CD4-positive, alpha-beta memory T cell (primary cell): ENCODE measurements around the gene MAP2K7. TPM values are rescaled to one million over a fixed set of nuclear protein-coding genes. Genes with fewer than 3 reads are reported as not detected.
A peak's percentile ranks its signal among the peaks of the same experiment; 100 is the strongest.

Experiments used
- CTCF ChIA-PET: fragments of 350-600 bp; sonication (Branson Sonifier 250); formaldehyde crosslinking; loops from one replicate; lab custom pipeline; 2021; ENCODE audit warnings: inconsistent platforms; ENCODE audit not compliant: partially characterized antibody; lab: Charles Lee
- POLR2A ChIA-PET: fragments of 350-600 bp; sonication (Branson Sonifier 250); formaldehyde crosslinking; loops from one replicate; lab custom pipeline; 2021; ENCODE audit not compliant: partially characterized antibody; lab: Charles Lee
- DNase-seq, 5 donors: peaks; one replicate each; pipeline versions ENCODE4 v3.0.0 to v3.0.0-alpha.2; 2020 to 2022; ENCODE audit warnings: mixed read lengths in 1 of 5
- H3K27ac ChIP-seq: one replicate; pipeline ENCODE4 v1.7.0; 2013; ENCODE audit warnings: low read depth, low read length
- H3K27me3 ChIP-seq: 2 replicates; pipeline ENCODE4 v1.7.0; 2013; ENCODE audit warnings: mild to moderate bottlenecking, low read length, moderate library complexity; ENCODE audit not compliant: insufficient read depth
- H3K36me3 ChIP-seq: 2 replicates; pipeline ENCODE4 v1.7.0; 2013; ENCODE audit warnings: mild to moderate bottlenecking, low read length, moderate library complexity; ENCODE audit not compliant: insufficient read depth
- H3K4me1 ChIP-seq: 2 replicates; pipeline ENCODE4 v1.7.0; 2013; ENCODE audit warnings: mild to moderate bottlenecking, low read length, moderate library complexity; ENCODE audit not compliant: insufficient read depth
- H3K4me3 ChIP-seq, 2 donors: one replicate each; pipeline ENCODE4 v1.7.0; 2013; ENCODE audit warnings: low read length in 2 of 2, mild to moderate bottlenecking in 1 of 2
- H3K9me3 ChIP-seq, 2 donors: one replicate each; pipeline ENCODE4 v1.7.0; 2013; ENCODE audit warnings: low read length in 2 of 2, control low read depth in 1 of 2; ENCODE audit not compliant: control insufficient read depth in 1 of 2
- H3K27ac Mint-ChIP-seq, 7 donors: one replicate each; pipeline ENCODE4 v1.8.0; 2020 to 2021; ENCODE audit warnings: mixed read lengths in 7 of 7, mild to moderate bottlenecking in 6 of 7, inconsistent platforms in 3 of 7, moderate library complexity in 3 of 7
- H3K27me3 Mint-ChIP-seq, 2 donors: one replicate each; pipeline ENCODE4 v1.8.0; 2020 to 2021; ENCODE audit warnings: mixed read lengths in 2 of 2
- H3K36me3 Mint-ChIP-seq, 2 donors: one replicate each; pipeline ENCODE4 v1.8.0; 2020 to 2021; ENCODE audit warnings: mixed read lengths in 2 of 2, inconsistent platforms in 1 of 2, mild to moderate bottlenecking in 1 of 2
- H3K4me1 Mint-ChIP-seq, 4 donors: one replicate each; pipeline ENCODE4 v1.8.0; 2020 to 2021; ENCODE audit warnings: mixed read lengths in 4 of 4, mild to moderate bottlenecking in 1 of 4
- H3K4me3 Mint-ChIP-seq, 8 donors: one replicate each; pipeline ENCODE4 v1.8.0; 2020 to 2021; ENCODE audit warnings: mixed read lengths in 8 of 8, mild to moderate bottlenecking in 7 of 8, moderate library complexity in 6 of 8, inconsistent platforms in 3 of 8
- H3K9me3 Mint-ChIP-seq, 8 donors: one replicate each; pipeline ENCODE4 v1.8.0; 2020 to 2021; ENCODE audit warnings: mixed read lengths in 8 of 8, mild to moderate bottlenecking in 5 of 8, inconsistent platforms in 3 of 8, moderate library complexity in 1 of 8
- intact Hi-C: fragments of 100-400 bp; cut with micrococcal nuclease; formaldehyde crosslinking; loops from one replicate; pipeline ENCODE4 v1.15.1; 2023
- polyA plus RNA-seq, 2 donors: library from polyadenylated mRNA; unstranded; fragments of 300-500 nt; fragmentation: Illumina TruSeq; gene quantifications; one replicate each; pipeline ENCODE4 v1.2.3, GENCODE V29; 2021
- total RNA-seq, 2 experiments: library from RNA; stranded (reverse); gene quantifications; one replicate each; pipeline ENCODE4 v1.2.3, GENCODE V29; 2021

The MAP2K7 gene
- total and polyA plus RNA-seq, 4 experiments from 2014 or later, result 0.57 to 62.5 (median 31.1) TPM

DNA sequence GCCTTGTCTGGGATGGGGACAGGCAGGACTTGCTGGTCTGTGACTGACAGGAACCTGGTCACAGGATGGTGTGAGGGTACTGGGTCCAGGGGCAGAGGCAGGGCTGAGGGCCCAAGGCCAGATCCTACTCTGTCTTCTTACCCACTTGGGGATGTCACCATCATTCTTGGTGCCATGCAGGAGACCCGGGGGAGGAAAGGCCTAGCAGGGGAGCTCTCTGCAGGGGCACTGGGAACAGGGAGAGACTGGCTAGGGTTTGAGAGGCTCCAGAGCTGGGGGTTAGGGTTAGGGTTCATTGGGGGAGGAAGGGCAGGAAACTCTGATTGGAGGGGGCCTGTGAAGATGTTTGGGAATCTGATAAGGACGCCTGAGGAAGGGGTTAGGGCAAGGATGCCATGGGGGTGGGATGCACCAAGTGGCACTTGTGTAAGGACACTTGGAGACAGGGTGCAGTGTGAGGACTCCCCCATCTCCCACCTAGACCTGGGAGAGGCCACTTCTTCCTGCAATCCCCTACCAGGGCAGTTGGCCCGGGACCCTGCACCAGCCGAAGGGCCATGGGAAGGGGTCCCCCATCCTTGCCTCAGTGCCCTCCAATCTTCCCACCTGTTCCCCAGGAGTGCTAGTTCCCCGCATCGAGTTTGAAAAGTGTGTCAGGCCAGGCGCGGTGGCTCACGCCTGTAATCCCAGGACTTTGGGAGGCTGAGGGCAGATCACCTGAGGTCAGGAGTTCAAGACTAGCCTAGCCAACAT lies 36.4 kb upstream of the MAP2K7 start:
- ChIA-PET POLR2A (no interaction called here), CTCF (interaction anchor here (2.1 kb wide), 1 partner anchor 14 kb away, joined by 9 read pairs; no protein-coding TSS in a partner anchor)
- Histone ChIP-seq H3K4me1 (peaks cover 36% of the 10 kb centered on the region), H3K9me3 (no peaks in the 10 kb centered on the region), H3K27me3 (no peaks in the 10 kb centered on the region), H3K36me3 (no peaks in the 10 kb centered on the region), H3K27ac (no peak overlapping the region), H3K4me3 (no peak overlapping the region)
- intact Hi-C loops, result no loop called here
- Mint-ChIP-seq H3K4me1 (peaks cover 21 to 43% (median 30%) of the 10 kb centered on the region in 4 donors), H3K36me3 (no peaks in the 10 kb centered on the region), H3K9me3 (no peaks in the 10 kb centered on the region), H3K4me3 (no peak overlapping the region), H3K27ac (peak overlapping the region in 2 of 7 donors; percentile 36 to 91), H3K27me3 (peaks cover 0 to 11% of the 10 kb centered on the region in 2 donors)
- no peak for DNase-seq

- H3K4me3 Mint-ChIP-seq, result peak overlapping the region; percentile 73 to 88 (median 79)
- no peaks in the 10 kb centered on the region for H3K36me3 Mint-ChIP-seq
- H3K36me3 ChIP-seq, result no peaks in the 10 kb centered on the region
- peaks cover 3 to 15% of the 10 kb centered on the region in 2 donors for H3K27me3 Mint-ChIP-seq
- intact Hi-C loops, result no loop called here
- H3K4me1 Mint-ChIP-seq, result peaks cover 21 to 48% (median 33%) of the 10 kb centered on the region in 4 donors
- peak overlapping the region; percentile 28 to 75 for H3K4me3 ChIP-seq
- H3K27ac ChIP-seq, result peak overlapping the region; percentile 61
- peak overlapping the region in 6 of 7 donors; percentile 43 to 93 (median 88) for H3K27ac Mint-ChIP-seq
- CTCF ChIA-PET, result interaction anchor here (1.6 to 2.2 kb wide), 8 partner anchors 10 to 300 kb away, joined by 5 to 33 read pairs (median 16); partner anchors contain the start of genes MAP2K7 and SNAPC2
- POLR2A ChIA-PET, result interaction anchor here (0.6 to 2.2 kb wide), 6 partner anchors 35 to 520 kb away, joined by 3 to 29 read pairs (median 10); partner anchors contain the start of genes ARHGEF18, MAP2K7, SNAPC2 and TIMM44
- H3K27me3 ChIP-seq, result no peaks in the 10 kb centered on the region
- DNase-seq, result peak in 1 of 5 donors; percentile 60
- H3K9me3 Mint-ChIP-seq, result no peaks in the 10 kb centered on the region
- no peaks in the 10 kb centered on the region for H3K9me3 ChIP-seq
- peaks cover 39% of the 10 kb centered on the region for H3K4me1 ChIP-seq
These were observed 35.4 kb upstream of the MAP2K7 start for GRCh38 chr19:7868326-7868670.

GRCh38 chr19:7868671-7869452 lies 34.8 kb upstream of the MAP2K7 start:
- Histone ChIP-seq H3K27ac (peak overlapping the region; percentile 61), H3K4me3 (peak overlapping the region; percentile 28 to 75), H3K9me3 (no peaks in the 10 kb centered on the region), H3K4me1 (peaks cover 43% of the 10 kb centered on the region), H3K27me3 (no peaks in the 10 kb centered on the region), H3K36me3 (no peaks in the 10 kb centered on the region)
- peak overlapping the region; percentile 73 to 88 (median 80) for H3K4me3 Mint-ChIP-seq
- peak overlapping the region; percentile 83 to 96 (median 91) for H3K27ac Mint-ChIP-seq
- intact Hi-C loops, result loop anchor here (1.0 kb wide), 3 partner anchors 34 to 51 kb away; partner anchors contain the start of genes MAP2K7 and SNAPC2
- H3K4me1 Mint-ChIP-seq, result peaks cover 21 to 48% (median 36%) of the 10 kb centered on the region in 4 donors
- ChIA-PET POLR2A (interaction anchor here (0.6 to 2.2 kb wide), 18 partner anchors 8 to 800 kb away, joined by 3 to 29 read pairs (median 4); partner anchors contain the start of genes ARHGEF18, MAP2K7, SNAPC2 and TIMM44), CTCF (interaction anchor here (0.8 to 2.2 kb wide), 21 partner anchors 9 to 419 kb away, joined by 3 to 33 read pairs (median 6); partner anchors contain the start of genes MAP2K7, PET100, SNAPC2 and TIMM44)
- no peaks in the 10 kb centered on the region for H3K36me3 Mint-ChIP-seq
- DNase-seq, result peak; percentile 85 to 95 (median 92)
- no peaks in the 10 kb centered on the region for H3K9me3 Mint-ChIP-seq
- H3K27me3 Mint-ChIP-seq, result peaks cover 5 to 17% of the 10 kb centered on the region in 2 donors

DNA sequence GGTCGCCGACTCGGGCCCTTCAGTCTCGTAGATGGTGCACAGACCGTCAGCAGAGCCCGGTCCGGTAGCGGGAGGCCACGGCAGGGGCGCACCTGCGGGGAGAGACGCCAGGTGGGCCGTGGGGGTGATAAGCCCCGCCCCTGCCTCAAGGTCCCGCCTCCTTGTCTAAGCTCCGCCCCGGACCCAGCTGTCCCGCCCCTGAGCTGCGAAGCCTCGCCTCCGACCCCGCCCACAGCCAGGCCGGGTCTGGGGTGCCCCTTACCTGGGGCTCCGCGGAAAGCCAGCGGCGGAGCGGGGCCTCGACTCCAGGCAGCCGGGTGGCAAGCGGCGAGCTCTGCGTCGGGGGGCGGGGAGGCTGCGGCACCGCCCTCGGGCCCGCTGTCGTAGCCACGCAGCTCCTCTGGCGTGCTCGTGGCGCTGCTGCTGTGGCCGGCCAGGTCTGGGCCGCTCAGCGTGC lies 34.2 kb upstream of the MAP2K7 start:
- peak; percentile 82 to 96 (median 89) for DNase-seq
- ChIA-PET POLR2A (interaction anchor here (0.8 to 2.2 kb wide), 16 partner anchors 9 to 800 kb away, joined by 3 to 29 read pairs (median 4); partner anchors contain the start of genes MAP2K7, SNAPC2, TIMM44 and TRAPPC5), CTCF (interaction anchor here (0.6 to 2.2 kb wide), 22 partner anchors 8 to 420 kb away, joined by 3 to 33 read pairs (median 6); partner anchors contain the start of genes MAP2K7, PET100, SNAPC2 and TIMM44)
- Histone ChIP-seq H3K4me1 (peaks cover 45% of the 10 kb centered on the region), H3K27ac (peak overlapping the region; percentile 61), H3K36me3 (no peaks in the 10 kb centered on the region), H3K27me3 (no peaks in the 10 kb centered on the region), H3K4me3 (peak overlapping the region in 1 of 2 donors; percentile 44), H3K9me3 (no peaks in the 10 kb centered on the region)
- Mint-ChIP-seq H3K4me3 (peak overlapping the region; percentile 62 to 87 (median 66)), H3K27me3 (peaks cover 5 to 17% of the 10 kb centered on the region in 2 donors), H3K9me3 (no peaks in the 10 kb centered on the region), H3K36me3 (no peaks in the 10 kb centered on the region), H3K27ac (peak overlapping the region in 6 of 7 donors; percentile 35 to 91 (median 64)), H3K4me1 (peaks cover 21 to 48% (median 34%) of the 10 kb centered on the region in 4 donors)
- intact Hi-C loops, result loop anchor here (1.0 kb wide), 3 partner anchors 34 to 51 kb away; partner anchors contain the start of genes MAP2K7 and SNAPC2

DNA sequence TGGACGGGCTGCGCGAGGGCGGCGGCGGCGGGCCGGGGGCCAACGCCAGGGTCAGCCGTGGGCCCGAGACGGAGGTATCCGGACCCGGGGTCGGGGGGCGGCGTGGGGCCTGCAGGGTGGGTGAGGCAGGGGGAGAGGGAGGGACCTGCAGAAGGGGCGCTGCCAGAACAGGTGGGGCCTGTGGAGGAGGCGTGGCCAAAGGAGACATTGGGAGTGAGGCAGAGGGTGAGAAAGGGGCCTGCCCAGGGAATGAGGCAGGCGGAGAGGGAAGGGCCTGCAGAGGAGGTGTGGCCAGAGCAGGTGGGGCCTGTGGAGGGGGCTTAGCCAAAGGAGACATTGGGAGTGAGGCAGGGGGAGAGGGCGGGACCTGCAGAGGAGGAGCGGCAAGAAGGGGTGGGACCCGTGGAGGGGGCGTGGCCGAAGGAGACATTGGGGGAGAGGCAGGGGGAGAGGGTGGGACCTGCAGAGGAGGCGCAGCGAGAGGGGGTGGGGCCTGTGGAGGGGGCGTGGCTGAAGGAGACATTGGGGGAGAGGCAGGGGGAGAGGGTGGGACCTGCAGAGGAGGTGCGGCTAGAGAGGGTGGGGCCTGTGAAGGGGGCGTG lies 33.7 kb upstream of the MAP2K7 start:
- POLR2A ChIA-PET, result interaction anchor here (0.8 to 2.2 kb wide), 16 partner anchors 10 to 801 kb away, joined by 3 to 29 read pairs (median 4); partner anchors contain the start of genes MAP2K7, SNAPC2, TIMM44 and TRAPPC5
- Mint-ChIP-seq H3K4me1 (peaks cover 19 to 50% (median 30%) of the 10 kb centered on the region in 4 donors), H3K36me3 (no peaks in the 10 kb centered on the region), H3K27ac (peak overlapping the region in 5 of 7 donors; percentile 35 to 92 (median 48)), H3K4me3 (peak overlapping the region; percentile 70 to 80 (median 76)), H3K27me3 (peaks cover 5 to 17% of the 10 kb centered on the region in 2 donors), H3K9me3 (no peaks in the 10 kb centered on the region)
- Histone ChIP-seq H3K9me3 (no peaks in the 10 kb centered on the region), H3K36me3 (no peaks in the 10 kb centered on the region), H3K27me3 (peaks cover 4% of the 10 kb centered on the region), H3K4me1 (peaks cover 45% of the 10 kb centered on the region), H3K4me3 (peak overlapping the region in 1 of 2 donors; percentile 44), H3K27ac (no peak overlapping the region)
- DNase-seq, result peak in 4 of 5 donors; percentile 51 to 84 (median 72)
- intact Hi-C loops, result loop anchor here (1.0 kb wide), 3 partner anchors 33 to 50 kb away; partner anchors contain the start of genes MAP2K7 and SNAPC2
- CTCF ChIA-PET, result interaction anchor here (0.6 to 2.2 kb wide), 22 partner anchors 7 to 421 kb away, joined by 3 to 33 read pairs (median 6); partner anchors contain the start of genes MAP2K7, PET100, SNAPC2 and TIMM44
